Right lobe of liver (tissue), 6 donors: Measurements from ENCODE around the gene PARP1. TPM values are rescaled to one million over a fixed set of nuclear protein-coding genes. Genes with fewer than 3 reads are reported as not detected.

Source experiments
- ATAC-seq, 4 donors: fragments of 200-7000 bp; cut with Tn5 transposase; one replicate each; pipeline ENCODE4 v1.9.1; 2020; ENCODE audit warnings: mild to moderate bottlenecking in 4 of 4, moderate library complexity in 4 of 4
- DNase-seq, 3 donors: peaks; one replicate each; pipeline ENCODE4 v3.0.0-alpha.2; 2020
- H3K27ac ChIP-seq, 3 donors: fragments of 200-600 bp; one replicate each; pipeline ENCODE4 v1.8.0; 2022
- H3K27me3 ChIP-seq, 2 donors: fragments of 200-600 bp; one replicate each; pipeline ENCODE4 v1.8.0; 2022
- H3K36me3 ChIP-seq, 4 donors: fragments of 200-600 bp; sonication (generic) in 1 of 4; one replicate each; pipeline versions ENCODE4 v1.5.1 to v1.8.0; 2017 to 2022; ENCODE audit warnings: control low read depth in 1 of 4
- H3K4me1 ChIP-seq, 4 donors: fragments of 200-600 bp; sonication (generic) in 1 of 4; one replicate each; pipeline versions ENCODE4 v1.5.1 to v1.8.0; 2017 to 2022; ENCODE audit warnings: control low read depth in 1 of 4
- H3K4me3 ChIP-seq, 3 donors: fragments of 200-600 bp; one replicate each; pipeline ENCODE4 v1.8.0; 2022
- H3K9me3 ChIP-seq, 4 donors: fragments of 200-600 bp; sonication (generic) in 1 of 4; one replicate each; pipeline versions ENCODE4 v1.5.1 to v1.8.0; 2017 to 2022; ENCODE audit warnings: control low read depth in 1 of 4
- POLR2A ChIP-seq: fragments of 450-650 bp; IDR thresholded peaks from one replicate; pipeline ENCODE4 v1.6.1; 2017; ENCODE audit warnings: antibody characterized with exemption, mild to moderate bottlenecking
- WGBS: methylation state at CpG from one replicate; pipeline ENCODE4 v1.1.6; 2018; ENCODE audit warnings: low coverage, low lambda C conversion rate; ENCODE audit not compliant: insufficient coverage; ENCODE audit errors: missing lambda C conversion rate; 5-methylcytosine and 5-hydroxymethylcytosine counted together
- intact Hi-C, 2 donors: fragments of 100-400 bp; cut with DNase I; formaldehyde crosslinking; loops; one replicate each; pipeline versions ENCODE4 v1.11.2 to v1.14.1; 2022
- total RNA-seq, 6 experiments: library from RNA; depleted of rRNA in 2 of 6; stranded (reverse); fragments of >200 nt in 2 of 6; fragmentation: NEBNext Ultra II Directional in 3 of 6; extraction: Animal tissue kit (Norgen Biotek cat#: 25700) in 3 of 6; gene quantifications; one replicate each; pipeline versions ENCODE4 v1.1.0 to v1.2.4, GENCODE V29; 2016 to 2023
- TF ChIP-seq, protein P1 (sequence below), 4 donors: fragments of 200-600 bp in 3 of 4; fragments of 450-650 bp in 1 of 4; IDR thresholded peaks; one replicate each; pipeline versions ENCODE4 v1.5.1 to v1.8.0; 2016 to 2022; ENCODE audit warnings: antibody characterized with exemption in 4 of 4, mild to moderate bottlenecking in 2 of 4
- donor health status: DM: no; HTN: yes; CAD: no.
- donor health status: DM: no; HTN: no; CAD: no.
- donor health status: DM: no; HTN: no; CAD: no.
- donor health status: DM: no; HTN: yes; CAD: no.
- donor health status: DM: no; HTN: yes; CAD: no.

Gene PARP1
- total RNA-seq, 6 experiments from 2014 or later = 38.2 to 74.3 (median 60.1) TPM

DNA sequence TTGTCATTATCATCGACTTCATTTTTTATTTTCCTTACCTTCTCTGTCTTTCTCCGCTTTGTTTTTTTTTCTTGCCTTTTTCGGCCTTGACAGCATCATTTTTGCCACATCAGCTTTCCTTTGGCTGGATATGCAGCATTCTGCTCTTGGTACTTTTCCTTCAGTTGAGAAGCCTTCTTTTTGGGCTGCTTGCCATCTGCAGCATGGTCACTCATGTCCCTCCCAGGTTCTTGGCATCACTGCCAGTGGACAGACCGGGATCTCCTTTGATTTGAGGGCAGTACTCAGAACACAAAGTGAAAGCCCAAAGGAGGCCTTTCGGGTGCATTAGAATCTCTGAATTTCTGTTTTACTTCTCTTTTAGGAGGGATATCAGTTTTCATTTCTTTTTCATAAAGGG, 3.7 kb upstream of the PARP1 start:
- intact Hi-C loops = no loop called here
- DNase-seq (peak in 1 of 3 donors; percentile 36), ATAC-seq (no peak)
- no peaks in the 10 kb centered on the region for H3K36me3 ChIP-seq
- no peak overlapping the region for H3K27ac ChIP-seq
- H3K4me1 ChIP-seq = peaks cover 0 to 2% (median 0%) of the 10 kb centered on the region in 4 donors
- H3K9me3 ChIP-seq = no peaks in the 10 kb centered on the region
- H3K27me3 ChIP-seq = no peaks in the 10 kb centered on the region
- TF ChIP-seq, protein P1, sequence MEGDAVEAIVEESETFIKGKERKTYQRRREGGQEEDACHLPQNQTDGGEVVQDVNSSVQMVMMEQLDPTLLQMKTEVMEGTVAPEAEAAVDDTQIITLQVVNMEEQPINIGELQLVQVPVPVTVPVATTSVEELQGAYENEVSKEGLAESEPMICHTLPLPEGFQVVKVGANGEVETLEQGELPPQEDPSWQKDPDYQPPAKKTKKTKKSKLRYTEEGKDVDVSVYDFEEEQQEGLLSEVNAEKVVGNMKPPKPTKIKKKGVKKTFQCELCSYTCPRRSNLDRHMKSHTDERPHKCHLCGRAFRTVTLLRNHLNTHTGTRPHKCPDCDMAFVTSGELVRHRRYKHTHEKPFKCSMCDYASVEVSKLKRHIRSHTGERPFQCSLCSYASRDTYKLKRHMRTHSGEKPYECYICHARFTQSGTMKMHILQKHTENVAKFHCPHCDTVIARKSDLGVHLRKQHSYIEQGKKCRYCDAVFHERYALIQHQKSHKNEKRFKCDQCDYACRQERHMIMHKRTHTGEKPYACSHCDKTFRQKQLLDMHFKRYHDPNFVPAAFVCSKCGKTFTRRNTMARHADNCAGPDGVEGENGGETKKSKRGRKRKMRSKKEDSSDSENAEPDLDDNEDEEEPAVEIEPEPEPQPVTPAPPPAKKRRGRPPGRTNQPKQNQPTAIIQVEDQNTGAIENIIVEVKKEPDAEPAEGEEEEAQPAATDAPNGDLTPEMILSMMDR (IDR thresholded peaks at IDR 0.05) = no peak
- TF ChIP-seq POLR2A = no peak
- H3K4me3 ChIP-seq = no peak overlapping the region
- 85% methylated on average over 4 of the region's 5 CpGs for WGBS

- DNase-seq (peak in 1 of 3 donors; percentile 3), ATAC-seq (no peak)
- Histone ChIP-seq H3K36me3 (no peaks in the 10 kb centered on the region), H3K27me3 (no peaks in the 10 kb centered on the region), H3K4me3 (no peak overlapping the region), H3K27ac (no peak overlapping the region), H3K9me3 (no peaks in the 10 kb centered on the region), H3K4me1 (peaks cover 0 to 9% (median 4%) of the 10 kb centered on the region in 4 donors)
- intact Hi-C loops = no loop called here
- 95% methylated on average over 2 of the region's 2 CpGs for WGBS
- TF ChIP-seq POLR2A = no peak
- TF ChIP-seq, protein P1 (IDR thresholded peaks at IDR 0.05) = no peak
Measured at GRCh38 chr1:226410958-226411357, 3.1 kb upstream of the PARP1 start.

- no peak for TF ChIP-seq POLR2A
- TF ChIP-seq, protein P1 (IDR thresholded peaks at IDR 0.05) = no peak
- intact Hi-C loops = no loop called here
- WGBS = 92% methylated on average over 3 of the region's 4 CpGs
- Histone ChIP-seq H3K9me3 (no peaks in the 10 kb centered on the region), H3K27ac (no peak overlapping the region), H3K4me1 (peaks cover 0 to 24% (median 9%) of the 10 kb centered on the region in 4 donors), H3K36me3 (no peaks in the 10 kb centered on the region), H3K27me3 (no peaks in the 10 kb centered on the region), H3K4me3 (no peak overlapping the region)
- DNase-seq (no peak), ATAC-seq (no peak)
Measured at GRCh38 chr1:226409392-226409791, 1.5 kb upstream of the PARP1 start.

DNA sequence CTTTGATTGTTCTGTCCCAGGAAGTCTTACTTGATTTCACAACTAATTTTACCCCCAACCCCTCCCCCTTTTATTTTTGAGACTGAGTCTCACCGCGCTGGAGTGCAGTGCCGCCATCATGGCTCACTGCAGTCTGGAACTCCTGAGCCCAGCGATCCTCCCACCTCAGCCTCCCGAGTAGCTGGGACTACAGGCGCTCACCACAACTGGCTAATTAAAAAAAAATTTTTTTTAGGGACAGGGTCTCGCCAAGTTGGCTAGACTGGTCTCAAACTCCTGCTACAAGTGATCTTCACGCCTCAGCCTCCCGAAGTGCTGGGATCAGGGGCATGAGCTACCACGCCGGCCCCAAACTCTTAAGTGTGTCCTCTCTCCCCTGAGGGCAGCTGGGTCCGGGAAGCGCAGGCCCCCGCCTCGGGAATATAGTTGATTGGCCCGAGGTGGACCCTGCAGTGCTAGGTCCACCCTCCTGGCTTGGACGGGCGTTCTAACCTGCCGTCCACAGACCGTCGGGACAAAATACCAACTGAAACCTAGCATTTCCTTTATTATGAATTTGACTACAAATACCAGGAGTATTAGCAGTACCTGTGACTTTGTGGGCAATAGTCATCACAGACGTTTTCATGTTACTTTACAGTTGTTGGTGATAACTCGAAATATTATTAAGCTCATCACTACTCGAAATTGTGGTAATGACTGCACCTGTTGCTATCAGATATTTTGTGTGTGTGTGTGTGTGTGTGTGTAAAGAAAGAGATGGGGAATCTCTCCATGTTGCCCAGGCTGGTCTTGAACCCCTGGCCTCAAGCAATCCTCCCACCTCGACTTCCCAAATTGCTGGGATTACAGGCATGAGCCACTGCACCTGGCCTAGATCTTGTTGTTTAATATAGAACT, 642 bp upstream of the PARP1 start:
- 72% methylated on average over 18 of the region's 25 CpGs for WGBS
- peak in 1 of 4 donors; percentile 1 for ATAC-seq
- Histone ChIP-seq H3K4me1 (peaks cover 0 to 32% (median 11%) of the 10 kb centered on the region in 4 donors), H3K27ac (peak overlapping the region; percentile 58 to 66 (median 58)), H3K9me3 (no peaks in the 10 kb centered on the region), H3K27me3 (no peaks in the 10 kb centered on the region), H3K4me3 (peak overlapping the region; percentile 13 to 94 (median 75)), H3K36me3 (no peaks in the 10 kb centered on the region)
- intact Hi-C loops = no loop called here
- DNase-seq = peak in 2 of 3 donors; percentile 50 to 63
- TF ChIP-seq POLR2A = no peak
- TF ChIP-seq, protein P1 (IDR thresholded peaks at IDR 0.05) = peak in 1 of 4 donors; percentile 3
